WERI-Rb-1 (cell line): Measurements from ENCODE around the gene USP7.
A peak's percentile ranks its signal among the peaks of the same experiment; 100 is the strongest.

Experiments
- DNase-seq: peaks from one replicate; pipeline ENCODE4 v3.0.0-alpha.2; 2020
- H3K27ac ChIP-seq: fragments of 250-450 bp; sonication (Bioruptor Pico); 2 replicates; pipeline ENCODE4 v1.5.1; 2020; ENCODE audit warnings: mild to moderate bottlenecking, moderate library complexity
- H3K27me3 ChIP-seq: fragments of 250-450 bp; sonication (Bioruptor Pico); 2 replicates; pipeline ENCODE4 v1.5.1; 2021; ENCODE audit warnings: mild to moderate bottlenecking, low read depth, moderate library complexity; ENCODE audit not compliant: insufficient read depth, severe bottlenecking
- H3K36me3 ChIP-seq: fragments of 250-450 bp; sonication (Bioruptor Pico); 2 replicates; pipeline ENCODE4 v1.5.1; 2020; ENCODE audit warnings: mild to moderate bottlenecking, moderate library complexity
- H3K4me3 ChIP-seq: 2 replicates; pipeline ENCODE4 v1.5.1; 2011; ENCODE audit warnings: low read depth, mild to moderate bottlenecking, control low read depth, low read length
- H3K9me3 ChIP-seq: fragments of 250-450 bp; sonication (Bioruptor Pico); 2 replicates; pipeline ENCODE4 v1.5.1; 2021; ENCODE audit warnings: mild to moderate bottlenecking, moderate library complexity; ENCODE audit not compliant: severe bottlenecking
- CTCF ChIP-seq: IDR thresholded peaks from 2 replicates; pipeline ENCODE4 v1.5.1; 2011; ENCODE audit warnings: low read depth, mild to moderate bottlenecking, control low read depth, inconsistent platforms, low read length

The USP7 gene

GRCh38 chr16:8946544-8946943 lies 17.2 kb downstream of the USP7 start:
- no peak overlapping the region for H3K27ac ChIP-seq
- 0 out of 2 replicates have a peak, but pooled peaks have one; percentile 8 for TF ChIP-seq CTCF
- H3K36me3 ChIP-seq = peaks cover 3% of the 10 kb centered on the region; the same call in 1 of the 2 replicates
- H3K4me3 ChIP-seq = no peak overlapping the region
- DNase-seq = peak; percentile 38
- H3K27me3 ChIP-seq = no peaks in the 10 kb centered on the region
- H3K9me3 ChIP-seq = no peaks in the 10 kb centered on the region

GRCh38 chr16:8945626-8946296 lies 17.9 kb downstream of the USP7 start:
- no peak for DNase-seq
- Histone ChIP-seq H3K36me3 (peaks cover 3% of the 10 kb centered on the region; the same call in 1 of the 2 replicates), H3K9me3 (no peaks in the 10 kb centered on the region), H3K27ac (no peak overlapping the region), H3K4me3 (no peak overlapping the region), H3K27me3 (no peaks in the 10 kb centered on the region)
- no peak for TF ChIP-seq CTCF

GRCh38 chr16:8943966-8944759 lies 19.5 kb downstream of the USP7 start:
- H3K27ac ChIP-seq = no peak overlapping the region
- DNase-seq = no peak
- H3K9me3 ChIP-seq = no peaks in the 10 kb centered on the region
- peaks cover 3% of the 10 kb centered on the region; the same call in 1 of the 2 replicates for H3K36me3 ChIP-seq
- TF ChIP-seq CTCF = no peak
- H3K27me3 ChIP-seq = no peaks in the 10 kb centered on the region
- no peak overlapping the region for H3K4me3 ChIP-seq

- peaks cover 3% of the 10 kb centered on the region; the same call in 1 of the 2 replicates for H3K36me3 ChIP-seq
- TF ChIP-seq CTCF = no peak
- no peak for DNase-seq
- no peaks in the 10 kb centered on the region for H3K9me3 ChIP-seq
- no peak overlapping the region for H3K27ac ChIP-seq
- H3K4me3 ChIP-seq = no peak overlapping the region
- no peaks in the 10 kb centered on the region for H3K27me3 ChIP-seq
Measured at GRCh38 chr16:8943001-8943763, 20.5 kb downstream of the USP7 start.

- H3K27me3 ChIP-seq = no peaks in the 10 kb centered on the region
- no peak overlapping the region for H3K4me3 ChIP-seq
- DNase-seq = no peak
- H3K27ac ChIP-seq = no peak overlapping the region
- H3K9me3 ChIP-seq = no peaks in the 10 kb centered on the region
- no peak for TF ChIP-seq CTCF
- H3K36me3 ChIP-seq = peaks cover 3% of the 10 kb centered on the region; the same call in 1 of the 2 replicates
Measured at GRCh38 chr16:8941718-8942344, 21.9 kb downstream of the USP7 start.
